ENCODE measurements around the gene NPLOC4. TPM values are rescaled to one million over a fixed set of nuclear protein-coding genes. Genes with fewer than 3 reads are reported as not detected.
A peak's percentile ranks its signal among the peaks of the same experiment; 100 is the strongest.

The NPLOC4 gene
- total and polyA plus RNA-seq, 4 donors: 30.1 to 98.0 (median 51.3) TPM

DNA sequence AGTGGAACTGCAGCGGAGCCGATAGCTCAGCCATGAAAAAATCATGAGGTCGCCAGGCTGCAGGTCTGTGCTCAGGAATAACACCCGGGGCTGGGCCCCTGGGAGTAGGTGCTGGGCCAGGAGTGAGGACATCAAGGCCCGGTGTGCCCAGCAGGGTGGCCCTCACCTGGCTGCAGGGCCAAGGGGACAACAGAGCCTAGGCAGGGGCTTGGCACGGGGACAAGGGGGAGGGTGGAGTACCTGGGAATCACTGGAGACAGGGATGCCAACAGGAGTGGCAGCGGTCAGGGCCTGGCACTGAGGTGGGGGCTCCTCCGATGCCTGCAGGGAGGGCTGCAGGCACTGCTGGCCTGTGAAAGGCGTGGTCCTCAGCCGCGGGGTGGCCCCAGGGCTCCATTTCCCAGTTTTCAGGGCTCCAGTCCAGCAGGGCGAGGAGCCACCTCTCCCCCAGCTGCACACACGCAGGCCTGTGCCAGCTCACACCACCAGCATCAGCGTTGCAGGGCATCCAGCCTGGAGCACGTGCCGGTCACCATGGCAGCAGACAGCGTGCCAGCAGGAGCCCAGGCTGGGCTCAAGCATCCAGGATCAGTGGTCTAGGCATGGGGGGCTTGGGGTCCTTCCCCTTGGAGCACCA, 113.4 kb downstream of the NPLOC4 start:
- H3K9ac ChIP-seq (ENCODE audit: insufficient read depth in 1 of 2, low read length in 2 of 2): no peak overlapping the region
- WGBS, 2 donors: 41 to 43% methylated on average over 17 of the region's 17 CpGs
- no peak overlapping the region for H3K27ac ChIP-seq (ENCODE audit: low read depth in 1 of 2, low read length in 1 of 2)
- DNase-seq (no peak), ATAC-seq (ENCODE audit: insufficient read depth, low FRiP score) (no peak)
- H3K27me3 ChIP-seq (ENCODE audit: control insufficient read depth in 3 of 3, insufficient read depth in 3 of 3, low read length in 2 of 3): peaks cover 0 to 21% (median 16%) of the 10 kb centered on the region in 3 donors
- peaks cover 0 to 31% (median 9%) of the 10 kb centered on the region in 5 donors for H3K4me1 ChIP-seq (ENCODE audit: control insufficient read depth in 5 of 5, insufficient read depth in 5 of 5, low read length in 5 of 5)
- H3K4me3 ChIP-seq: no peak overlapping the region
- TF ChIP-seq, protein P1, sequence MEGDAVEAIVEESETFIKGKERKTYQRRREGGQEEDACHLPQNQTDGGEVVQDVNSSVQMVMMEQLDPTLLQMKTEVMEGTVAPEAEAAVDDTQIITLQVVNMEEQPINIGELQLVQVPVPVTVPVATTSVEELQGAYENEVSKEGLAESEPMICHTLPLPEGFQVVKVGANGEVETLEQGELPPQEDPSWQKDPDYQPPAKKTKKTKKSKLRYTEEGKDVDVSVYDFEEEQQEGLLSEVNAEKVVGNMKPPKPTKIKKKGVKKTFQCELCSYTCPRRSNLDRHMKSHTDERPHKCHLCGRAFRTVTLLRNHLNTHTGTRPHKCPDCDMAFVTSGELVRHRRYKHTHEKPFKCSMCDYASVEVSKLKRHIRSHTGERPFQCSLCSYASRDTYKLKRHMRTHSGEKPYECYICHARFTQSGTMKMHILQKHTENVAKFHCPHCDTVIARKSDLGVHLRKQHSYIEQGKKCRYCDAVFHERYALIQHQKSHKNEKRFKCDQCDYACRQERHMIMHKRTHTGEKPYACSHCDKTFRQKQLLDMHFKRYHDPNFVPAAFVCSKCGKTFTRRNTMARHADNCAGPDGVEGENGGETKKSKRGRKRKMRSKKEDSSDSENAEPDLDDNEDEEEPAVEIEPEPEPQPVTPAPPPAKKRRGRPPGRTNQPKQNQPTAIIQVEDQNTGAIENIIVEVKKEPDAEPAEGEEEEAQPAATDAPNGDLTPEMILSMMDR (IDR thresholded peaks at IDR 0.05; ENCODE audit: control extremely low read depth, extremely low read depth): no peak
- H3K36me3 ChIP-seq (ENCODE audit: control insufficient read depth in 4 of 4, insufficient read depth in 4 of 4, low read length in 4 of 4): no peaks in the 10 kb centered on the region
- peaks cover 0 to 2% (median 0%) of the 10 kb centered on the region in 4 donors for H3K9me3 ChIP-seq (ENCODE audit: control insufficient read depth in 4 of 4, insufficient read depth in 3 of 4, low read length in 3 of 4)

DNA sequence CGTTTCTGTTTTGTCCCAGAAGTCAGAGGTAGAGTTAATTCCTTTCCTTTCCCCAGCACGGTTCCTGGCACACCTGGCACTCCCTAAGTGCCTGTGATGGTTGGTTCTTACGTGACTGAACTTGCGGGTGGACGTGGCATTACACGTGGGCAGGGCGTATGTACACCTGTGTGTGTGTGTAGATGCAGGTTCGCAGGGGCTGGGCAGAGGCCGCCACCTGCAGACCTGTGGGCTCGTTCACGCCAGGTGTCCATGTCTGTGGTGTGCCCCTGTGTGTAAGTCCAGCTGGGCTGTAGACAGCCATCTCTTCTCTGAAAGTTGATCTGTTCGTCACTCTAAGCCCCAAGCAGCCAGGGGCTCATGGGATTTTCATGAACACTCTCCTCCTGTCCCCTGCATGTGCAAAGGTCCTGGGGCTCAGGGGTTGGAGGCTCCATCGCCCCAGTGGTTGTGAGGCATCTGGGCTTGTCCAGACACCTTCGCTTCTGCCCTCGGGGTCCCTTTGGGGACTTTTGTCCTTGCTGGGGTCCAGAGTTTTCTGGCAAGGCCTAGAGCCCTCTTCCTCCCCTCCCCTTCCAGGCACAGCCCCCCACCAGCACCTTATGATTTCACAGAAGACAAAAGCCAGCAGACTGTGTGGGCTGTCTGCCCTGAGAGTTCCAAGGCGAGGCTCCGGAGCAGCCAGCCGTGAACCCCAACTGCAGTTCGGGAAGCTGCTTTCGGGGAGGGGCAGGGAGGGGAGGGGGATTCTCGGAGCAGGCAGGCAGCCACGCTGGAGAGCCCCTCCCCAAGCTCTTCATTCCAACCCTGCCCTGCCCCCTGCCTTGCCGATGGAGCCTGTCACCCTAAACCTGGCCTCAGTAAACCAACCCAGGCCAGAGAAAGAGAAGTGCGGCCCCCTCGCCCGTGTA, 114.2 kb downstream of the NPLOC4 start:
- Histone ChIP-seq H3K4me1 (ENCODE audit: control insufficient read depth in 5 of 5, insufficient read depth in 5 of 5, low read length in 5 of 5) (peaks cover 0 to 37% (median 13%) of the 10 kb centered on the region in 5 donors), H3K9me3 (ENCODE audit: control insufficient read depth in 4 of 4, insufficient read depth in 3 of 4, low read length in 3 of 4) (peaks cover 0 to 2% (median 0%) of the 10 kb centered on the region in 4 donors), H3K36me3 (ENCODE audit: control insufficient read depth in 4 of 4, insufficient read depth in 4 of 4, low read length in 4 of 4) (no peaks in the 10 kb centered on the region), H3K27me3 (ENCODE audit: control insufficient read depth in 3 of 3, insufficient read depth in 3 of 3, low read length in 2 of 3) (peaks cover 0 to 18% (median 13%) of the 10 kb centered on the region in 3 donors), H3K4me3 (no peak overlapping the region), H3K27ac (ENCODE audit: low read depth in 1 of 2, low read length in 1 of 2) (no peak overlapping the region), H3K9ac (ENCODE audit: insufficient read depth in 1 of 2, low read length in 2 of 2) (no peak overlapping the region)
- peak; percentile 71 to 79 (median 79) for DNase-seq
- TF ChIP-seq, protein P1 (IDR thresholded peaks at IDR 0.05; ENCODE audit: control extremely low read depth, extremely low read depth): no peak
- WGBS, 2 donors: 67 to 72% methylated on average over 26 of the region's 26 CpGs
- ATAC-seq (ENCODE audit: insufficient read depth, low FRiP score): no peak

DNA sequence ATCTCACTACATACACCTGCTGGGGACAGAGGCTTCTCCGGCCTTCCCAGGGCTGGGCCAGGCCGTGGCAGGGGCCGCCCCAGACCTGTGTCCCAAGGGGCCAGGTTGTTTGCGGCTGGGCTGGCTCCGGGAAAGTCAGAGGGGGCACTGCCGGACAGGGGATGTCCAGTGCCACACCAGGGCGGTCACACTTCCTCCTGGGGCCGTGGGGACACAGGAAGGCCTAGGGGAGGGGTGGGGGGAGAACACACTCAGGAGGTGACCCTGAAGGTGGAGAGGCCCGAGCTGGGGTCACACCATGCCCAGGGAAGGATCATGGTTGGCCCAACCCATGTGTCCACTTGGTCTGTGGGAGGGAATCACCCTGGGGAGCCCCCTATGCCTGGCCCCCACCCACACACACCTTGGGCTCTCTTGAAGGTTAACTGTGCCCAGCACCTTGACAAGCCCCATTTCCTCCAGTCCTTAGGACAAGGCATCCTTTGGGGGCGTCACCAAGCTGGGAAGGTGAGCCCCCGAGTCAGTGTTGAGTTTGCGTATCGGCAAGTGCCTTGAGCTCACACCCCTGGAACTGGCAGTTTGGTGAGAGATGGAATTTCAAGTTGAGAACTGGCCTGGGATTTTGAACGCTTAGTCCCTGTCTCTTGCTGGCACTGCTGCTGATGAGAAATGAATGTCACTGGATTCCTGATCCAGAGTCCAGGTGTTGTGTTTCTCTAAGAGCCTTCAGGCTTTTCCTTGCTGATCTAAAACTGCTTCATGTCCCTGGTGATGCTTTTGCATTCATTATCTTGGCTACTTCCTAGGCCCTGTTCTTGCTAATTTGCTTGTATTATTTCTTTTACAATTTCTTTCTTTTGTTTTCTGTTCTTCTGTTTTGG, 116.7 kb downstream of the NPLOC4 start:
- H3K4me3 ChIP-seq: no peak overlapping the region
- TF ChIP-seq, protein P1 (IDR thresholded peaks at IDR 0.05; ENCODE audit: control extremely low read depth, extremely low read depth): no peak
- H3K4me1 ChIP-seq (ENCODE audit: control insufficient read depth in 5 of 5, insufficient read depth in 5 of 5, low read length in 5 of 5): peaks cover 0 to 50% (median 25%) of the 10 kb centered on the region in 5 donors
- DNase-seq (no peak), ATAC-seq (ENCODE audit: insufficient read depth, low FRiP score) (no peak)
- no peak overlapping the region for H3K9ac ChIP-seq (ENCODE audit: insufficient read depth in 1 of 2, low read length in 2 of 2)
- peaks cover 0 to 12% (median 4%) of the 10 kb centered on the region in 3 donors for H3K27me3 ChIP-seq (ENCODE audit: control insufficient read depth in 3 of 3, insufficient read depth in 3 of 3, low read length in 2 of 3)
- H3K9me3 ChIP-seq (ENCODE audit: control insufficient read depth in 4 of 4, insufficient read depth in 3 of 4, low read length in 3 of 4): peaks cover 0 to 2% (median 0%) of the 10 kb centered on the region in 4 donors
- 74 to 75% methylated on average over 14 of the region's 14 CpGs for WGBS, 2 donors
- H3K27ac ChIP-seq (ENCODE audit: low read depth in 1 of 2, low read length in 1 of 2): peak overlapping the region in 1 of 2 donors; percentile 54
- H3K36me3 ChIP-seq (ENCODE audit: control insufficient read depth in 4 of 4, insufficient read depth in 4 of 4, low read length in 4 of 4): no peaks in the 10 kb centered on the region

Data from lung (tissue), 12 donors.